Breast epithelium (tissue), 3 donors: ENCODE data around the gene ZNF638.

Experiments used
- POLR2A ChIP-seq: fragments of 450-650 bp; IDR thresholded peaks from one replicate; pipeline ENCODE4 v1.6.1; 2016; ENCODE audit warnings: antibody characterized with exemption, mild to moderate bottlenecking, moderate library complexity
- POLR2AphosphoS5 ChIP-seq, 3 donors: sonication (generic); formaldehyde crosslinking; IDR thresholded peaks; one replicate each; pipeline ENCODE4 v1.6.1; 2017; ENCODE audit warnings: antibody characterized with exemption in 3 of 3
- TF ChIP-seq, protein P1 (sequence below), 3 donors: fragments of 450-650 bp; IDR thresholded peaks; one replicate each; pipeline ENCODE4 v1.5.1; 2016 to 2017; ENCODE audit warnings: antibody characterized with exemption in 3 of 3, mild to moderate bottlenecking in 3 of 3, moderate library complexity in 3 of 3

GRCh38 chr2:71419976-71420375, 88.4 kb downstream of the ZNF638 start:
- no peak for TF ChIP-seq POLR2A
- TF ChIP-seq, protein P1, sequence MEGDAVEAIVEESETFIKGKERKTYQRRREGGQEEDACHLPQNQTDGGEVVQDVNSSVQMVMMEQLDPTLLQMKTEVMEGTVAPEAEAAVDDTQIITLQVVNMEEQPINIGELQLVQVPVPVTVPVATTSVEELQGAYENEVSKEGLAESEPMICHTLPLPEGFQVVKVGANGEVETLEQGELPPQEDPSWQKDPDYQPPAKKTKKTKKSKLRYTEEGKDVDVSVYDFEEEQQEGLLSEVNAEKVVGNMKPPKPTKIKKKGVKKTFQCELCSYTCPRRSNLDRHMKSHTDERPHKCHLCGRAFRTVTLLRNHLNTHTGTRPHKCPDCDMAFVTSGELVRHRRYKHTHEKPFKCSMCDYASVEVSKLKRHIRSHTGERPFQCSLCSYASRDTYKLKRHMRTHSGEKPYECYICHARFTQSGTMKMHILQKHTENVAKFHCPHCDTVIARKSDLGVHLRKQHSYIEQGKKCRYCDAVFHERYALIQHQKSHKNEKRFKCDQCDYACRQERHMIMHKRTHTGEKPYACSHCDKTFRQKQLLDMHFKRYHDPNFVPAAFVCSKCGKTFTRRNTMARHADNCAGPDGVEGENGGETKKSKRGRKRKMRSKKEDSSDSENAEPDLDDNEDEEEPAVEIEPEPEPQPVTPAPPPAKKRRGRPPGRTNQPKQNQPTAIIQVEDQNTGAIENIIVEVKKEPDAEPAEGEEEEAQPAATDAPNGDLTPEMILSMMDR (IDR thresholded peaks at IDR 0.05) = no peak
- TF ChIP-seq POLR2AphosphoS5 (IDR thresholded peaks at IDR 0.05) = no peak
